Left lung (tissue), 10 donors: ENCODE measurements around the gene PAEP. TPM values are rescaled to one million over a fixed set of nuclear protein-coding genes. Genes with fewer than 3 reads are reported as not detected.

Experiments used
- ATAC-seq: fragments of 200-7000 bp; cut with Tn5 transposase; one replicate; pipeline ENCODE4 v1.9.1; 2020; ENCODE audit warnings: moderate library complexity
- DNase-seq, 4 donors: peaks; one replicate each; pipeline ENCODE4 v3.0.0-alpha.2; 2013 to 2020
- H3K27ac ChIP-seq, 2 donors: fragments of 200-600 bp; sonication (generic) in 1 of 2; one replicate each; pipeline versions ENCODE4 v1.5.0 to v1.8.0; 2020 to 2021
- H3K27me3 ChIP-seq, 2 donors: fragments of 200-600 bp; sonication (generic) in 1 of 2; one replicate each; pipeline versions ENCODE4 v1.5.0 to v1.8.0; 2020 to 2021
- H3K36me3 ChIP-seq, 2 donors: fragments of 200-600 bp; sonication (generic) in 1 of 2; one replicate each; pipeline versions ENCODE4 v1.5.0 to v1.8.0; 2020 to 2021
- H3K4me1 ChIP-seq, 2 donors: fragments of 200-600 bp; one replicate each; pipeline ENCODE4 v1.8.0; 2021
- H3K4me3 ChIP-seq, 2 donors: fragments of 200-600 bp; sonication (generic) in 1 of 2; one replicate each; pipeline versions ENCODE4 v1.5.0 to v1.8.0; 2020 to 2021; ENCODE audit warnings: mild to moderate bottlenecking in 1 of 2
- H3K9me3 ChIP-seq, 2 donors: fragments of 200-600 bp; sonication (generic) in 1 of 2; one replicate each; pipeline versions ENCODE4 v1.5.0 to v1.8.0; 2020 to 2021
- intact Hi-C, 2 donors: fragments of 100-400 bp; cut with DNase I; formaldehyde crosslinking; loops; one replicate each; pipeline versions ENCODE4 v1.11.2 to v1.14.2; 2022
- polyA plus RNA-seq, 6 donors: library from polyadenylated mRNA; unstranded; fragments of 120-200 nt; gene quantifications; one replicate each; pipeline ENCODE4 v1.2.1, GENCODE V29; 2013; ENCODE audit not compliant: insufficient read length in 6 of 6
- total RNA-seq, 2 donors: library from RNA; stranded (reverse); fragmentation: NEBNext Ultra II Directional; extraction: Animal tissue kit (Norgen Biotek cat#: 25700); gene quantifications; one replicate each; pipeline ENCODE4 v1.2.1, GENCODE V29; 2021
- TF ChIP-seq, protein P1 (sequence below), 2 donors: fragments of 200-600 bp; sonication (generic) in 1 of 2; IDR thresholded peaks; one replicate each; pipeline versions ENCODE4 v1.5.0 to v1.8.0; 2021; ENCODE audit warnings: antibody characterized with exemption in 2 of 2
- donor health status: DM: no; HTN: yes; CAD: no.
- donor health status: DM: no; HTN: no; CAD: no.

The PAEP gene
- total and polyA plus RNA-seq, 8 donors, result 0.39 to 4.2 TPM; not detected in 6

DNA sequence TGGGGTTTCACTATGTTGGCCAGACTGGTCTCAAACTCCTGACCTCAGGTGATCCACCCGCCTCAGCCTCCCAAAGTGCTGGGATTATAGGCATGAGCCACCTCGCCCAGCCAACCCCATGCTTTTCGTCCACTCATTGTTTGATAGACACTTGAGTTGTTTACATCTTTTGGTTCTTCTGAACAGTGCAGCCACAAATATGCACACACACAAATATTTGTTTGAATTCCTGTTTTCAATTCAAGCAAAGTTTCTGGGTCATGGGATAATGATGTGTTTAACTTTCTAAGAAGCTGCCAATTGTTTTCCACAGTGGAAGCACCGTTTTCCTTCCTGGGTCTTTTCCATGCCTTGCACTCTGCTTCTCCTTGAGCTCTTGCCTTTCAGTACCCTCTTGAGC, 6.8 kb upstream of the PAEP start:
- H3K27me3 ChIP-seq, result peaks cover 0 to 17% of the 10 kb centered on the region in 2 donors
- TF ChIP-seq, protein P1, sequence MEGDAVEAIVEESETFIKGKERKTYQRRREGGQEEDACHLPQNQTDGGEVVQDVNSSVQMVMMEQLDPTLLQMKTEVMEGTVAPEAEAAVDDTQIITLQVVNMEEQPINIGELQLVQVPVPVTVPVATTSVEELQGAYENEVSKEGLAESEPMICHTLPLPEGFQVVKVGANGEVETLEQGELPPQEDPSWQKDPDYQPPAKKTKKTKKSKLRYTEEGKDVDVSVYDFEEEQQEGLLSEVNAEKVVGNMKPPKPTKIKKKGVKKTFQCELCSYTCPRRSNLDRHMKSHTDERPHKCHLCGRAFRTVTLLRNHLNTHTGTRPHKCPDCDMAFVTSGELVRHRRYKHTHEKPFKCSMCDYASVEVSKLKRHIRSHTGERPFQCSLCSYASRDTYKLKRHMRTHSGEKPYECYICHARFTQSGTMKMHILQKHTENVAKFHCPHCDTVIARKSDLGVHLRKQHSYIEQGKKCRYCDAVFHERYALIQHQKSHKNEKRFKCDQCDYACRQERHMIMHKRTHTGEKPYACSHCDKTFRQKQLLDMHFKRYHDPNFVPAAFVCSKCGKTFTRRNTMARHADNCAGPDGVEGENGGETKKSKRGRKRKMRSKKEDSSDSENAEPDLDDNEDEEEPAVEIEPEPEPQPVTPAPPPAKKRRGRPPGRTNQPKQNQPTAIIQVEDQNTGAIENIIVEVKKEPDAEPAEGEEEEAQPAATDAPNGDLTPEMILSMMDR (IDR thresholded peaks at IDR 0.05), result no peak
- DNase-seq (no peak), ATAC-seq (no peak)
- no peaks in the 10 kb centered on the region for H3K36me3 ChIP-seq
- H3K27ac ChIP-seq, result no peak overlapping the region
- H3K4me3 ChIP-seq, result no peak overlapping the region
- H3K9me3 ChIP-seq, result no peaks in the 10 kb centered on the region
- intact Hi-C loops, result no loop called here
- H3K4me1 ChIP-seq, result no peaks in the 10 kb centered on the region

DNA sequence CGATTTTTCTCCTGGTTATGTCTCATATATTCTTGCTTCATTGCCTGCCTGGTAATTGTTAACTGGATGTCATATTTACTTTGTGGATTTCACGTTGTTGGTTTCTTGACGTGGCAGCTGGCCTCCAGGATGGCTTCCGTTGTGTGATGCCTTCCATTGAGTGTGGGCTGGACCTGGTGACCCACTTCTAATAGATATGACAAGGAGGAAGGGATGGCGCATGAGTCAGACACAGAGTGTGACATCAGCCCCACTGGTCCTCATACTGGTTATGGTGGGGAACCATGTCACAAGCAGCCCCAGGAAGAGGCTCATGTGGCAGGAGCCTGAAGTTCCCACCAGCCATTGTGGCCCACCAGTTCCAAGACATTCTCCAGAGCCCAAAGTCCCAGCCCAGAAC, 6.4 kb upstream of the PAEP start:
- no peaks in the 10 kb centered on the region for H3K4me1 ChIP-seq
- no peak for DNase-seq
- intact Hi-C loops, result no loop called here
- H3K27me3 ChIP-seq, result peaks cover 0 to 12% of the 10 kb centered on the region in 2 donors
- TF ChIP-seq, protein P1 (IDR thresholded peaks at IDR 0.05), result no peak
- H3K9me3 ChIP-seq, result no peaks in the 10 kb centered on the region
- H3K36me3 ChIP-seq, result no peaks in the 10 kb centered on the region
- H3K27ac ChIP-seq, result no peak overlapping the region
- ATAC-seq, result no peak
- H3K4me3 ChIP-seq, result no peak overlapping the region

DNA sequence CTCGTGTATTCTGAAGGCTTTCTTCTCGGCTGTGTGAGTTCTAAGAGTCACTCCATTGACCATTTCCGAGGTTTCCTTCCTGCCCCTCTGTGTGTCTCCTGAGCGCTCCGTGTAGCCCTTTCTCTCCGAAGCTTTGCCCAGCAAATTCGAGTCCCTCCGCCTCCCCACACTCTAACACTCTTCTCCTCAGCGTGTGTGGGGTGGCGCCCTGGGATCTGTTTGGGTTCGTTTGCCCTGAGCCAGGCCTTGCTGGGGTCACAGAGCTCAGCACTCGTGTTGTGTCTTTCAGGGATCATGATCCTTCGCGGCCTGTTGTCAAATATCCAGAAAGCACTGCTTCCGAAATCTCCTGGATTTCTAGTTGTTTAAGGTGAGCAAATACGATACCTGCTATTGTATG, 5.6 kb upstream of the PAEP start:
- Histone ChIP-seq H3K36me3 (no peaks in the 10 kb centered on the region), H3K4me3 (no peak overlapping the region), H3K27me3 (peaks cover 0 to 10% of the 10 kb centered on the region in 2 donors), H3K4me1 (no peaks in the 10 kb centered on the region), H3K9me3 (no peaks in the 10 kb centered on the region), H3K27ac (no peak overlapping the region)
- intact Hi-C loops, result no loop called here
- DNase-seq (no peak), ATAC-seq (no peak)
- TF ChIP-seq, protein P1 (IDR thresholded peaks at IDR 0.05), result no peak

DNA sequence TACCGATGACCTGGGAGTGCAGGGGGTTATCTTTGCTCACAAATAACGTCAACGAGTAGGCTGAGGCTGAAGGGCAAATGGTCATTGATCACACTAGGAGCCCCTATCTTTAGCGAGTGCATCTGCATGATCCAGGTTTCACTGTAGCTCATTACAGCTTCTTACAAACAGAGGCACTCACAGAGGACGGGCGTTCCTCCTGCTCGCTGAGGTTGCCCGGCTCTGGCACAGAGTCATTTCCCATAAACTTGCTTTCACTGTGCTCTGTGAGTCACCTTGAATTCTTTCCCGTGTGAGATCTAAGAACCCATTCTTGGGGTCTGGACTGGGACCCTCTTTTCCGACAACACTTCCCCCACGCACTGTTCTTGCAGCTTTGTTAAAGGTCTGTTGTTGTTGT, 1.9 kb upstream of the PAEP start:
- Histone ChIP-seq H3K4me1 (no peaks in the 10 kb centered on the region), H3K27ac (no peak overlapping the region), H3K36me3 (no peaks in the 10 kb centered on the region), H3K27me3 (peaks cover 0 to 35% of the 10 kb centered on the region in 2 donors), H3K9me3 (no peaks in the 10 kb centered on the region), H3K4me3 (no peak overlapping the region)
- no peak for DNase-seq
- TF ChIP-seq, protein P1 (IDR thresholded peaks at IDR 0.05), result no peak
- intact Hi-C loops, result no loop called here
- no peak for ATAC-seq

DNA sequence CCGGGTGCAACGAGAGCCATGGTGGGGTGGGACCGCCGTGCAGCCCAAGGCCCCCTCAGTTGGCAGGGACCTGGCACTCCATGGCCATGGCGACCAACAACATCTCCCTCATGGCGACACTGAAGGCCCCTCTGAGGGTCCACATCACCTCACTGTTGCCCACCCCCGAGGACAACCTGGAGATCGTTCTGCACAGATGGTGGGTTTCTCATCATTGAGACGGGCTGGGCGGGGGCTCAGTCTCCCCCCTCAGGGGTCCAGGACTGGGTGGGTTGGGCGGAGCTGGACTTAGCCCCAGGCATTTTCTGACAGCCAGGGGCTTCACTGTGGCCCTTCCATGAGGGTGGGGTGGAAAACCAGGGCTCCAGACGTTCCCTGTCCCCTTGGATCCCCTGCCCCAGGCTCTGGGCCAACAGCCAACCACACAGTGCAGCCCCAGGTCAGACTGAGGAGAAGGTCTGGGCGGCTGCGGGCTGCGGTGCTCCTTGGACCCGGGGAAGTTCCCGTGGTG, 734 bp downstream of the PAEP start:
- TF ChIP-seq, protein P1 (IDR thresholded peaks at IDR 0.05), result no peak
- intact Hi-C loops, result no loop called here

More for the DNA sequence above, 734 bp downstream of the PAEP start:
- H3K4me3 ChIP-seq, result no peak overlapping the region
- no peaks in the 10 kb centered on the region for H3K36me3 ChIP-seq
- H3K27ac ChIP-seq, result no peak overlapping the region
- no peaks in the 10 kb centered on the region for H3K4me1 ChIP-seq
- peaks cover 0 to 56% of the 10 kb centered on the region in 2 donors for H3K27me3 ChIP-seq
- no peak for ATAC-seq
- H3K9me3 ChIP-seq, result no peaks in the 10 kb centered on the region
- DNase-seq, result no peak
